Esophagus muscularis mucosa (tissue), 3 donors: ENCODE results near the gene CMTM2.

Experiments
- POLR2AphosphoS5 ChIP-seq, 2 donors: sonication (generic); formaldehyde crosslinking; IDR thresholded peaks; one replicate each; pipeline ENCODE4 v1.6.1; 2017; ENCODE audit warnings: antibody characterized with exemption in 2 of 2
- TF ChIP-seq, protein P1 (sequence below), 3 experiments: fragments of 200-600 bp in 2 of 3; fragments of 450-650 bp in 1 of 3; sonication (generic) in 2 of 3; IDR thresholded peaks; one replicate each; pipeline ENCODE4 v1.5.1; 2017 to 2019; ENCODE audit warnings: antibody characterized with exemption in 3 of 3, mild to moderate bottlenecking in 2 of 3, moderate library complexity in 1 of 3

DNA sequence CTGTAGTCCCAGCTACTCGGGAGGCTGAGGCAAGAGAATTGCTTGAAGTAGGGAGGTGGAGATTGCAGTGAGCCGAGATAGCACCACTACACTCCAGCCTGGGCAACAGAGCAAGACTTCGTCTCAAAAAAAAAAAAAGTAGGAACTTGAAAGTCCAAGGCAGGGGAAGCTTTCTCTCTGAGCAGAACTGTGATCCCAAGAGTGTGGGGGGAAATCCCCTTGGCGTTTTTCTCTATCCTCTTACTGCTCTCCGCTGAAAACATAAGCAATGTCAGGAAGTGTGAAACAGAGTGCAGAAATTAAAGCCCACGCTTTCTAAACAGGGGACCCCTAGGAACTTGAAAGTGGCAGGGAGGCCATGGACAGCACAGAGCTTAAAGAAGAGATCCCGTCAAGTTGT, 15.5 kb downstream of the CMTM2 start:
- TF ChIP-seq POLR2AphosphoS5 (IDR thresholded peaks at IDR 0.05) = no peak
- TF ChIP-seq, protein P1, sequence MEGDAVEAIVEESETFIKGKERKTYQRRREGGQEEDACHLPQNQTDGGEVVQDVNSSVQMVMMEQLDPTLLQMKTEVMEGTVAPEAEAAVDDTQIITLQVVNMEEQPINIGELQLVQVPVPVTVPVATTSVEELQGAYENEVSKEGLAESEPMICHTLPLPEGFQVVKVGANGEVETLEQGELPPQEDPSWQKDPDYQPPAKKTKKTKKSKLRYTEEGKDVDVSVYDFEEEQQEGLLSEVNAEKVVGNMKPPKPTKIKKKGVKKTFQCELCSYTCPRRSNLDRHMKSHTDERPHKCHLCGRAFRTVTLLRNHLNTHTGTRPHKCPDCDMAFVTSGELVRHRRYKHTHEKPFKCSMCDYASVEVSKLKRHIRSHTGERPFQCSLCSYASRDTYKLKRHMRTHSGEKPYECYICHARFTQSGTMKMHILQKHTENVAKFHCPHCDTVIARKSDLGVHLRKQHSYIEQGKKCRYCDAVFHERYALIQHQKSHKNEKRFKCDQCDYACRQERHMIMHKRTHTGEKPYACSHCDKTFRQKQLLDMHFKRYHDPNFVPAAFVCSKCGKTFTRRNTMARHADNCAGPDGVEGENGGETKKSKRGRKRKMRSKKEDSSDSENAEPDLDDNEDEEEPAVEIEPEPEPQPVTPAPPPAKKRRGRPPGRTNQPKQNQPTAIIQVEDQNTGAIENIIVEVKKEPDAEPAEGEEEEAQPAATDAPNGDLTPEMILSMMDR (IDR thresholded peaks at IDR 0.05) = no peak
